BJ (cell line): Measurements from ENCODE around the gene PXDN. TPM values are rescaled to one million over a fixed set of nuclear protein-coding genes. Genes with fewer than 3 reads are reported as not detected.

Source experiments
- CTCF ChIA-PET: fragments of 350-600 bp; formaldehyde crosslinking; extraction: SDS; loops from one replicate; lab custom pipeline; 2021; ENCODE audit warnings: antibody characterized with exemption, inconsistent platforms; lab: Yijun Ruan, JAX
- POLR2A ChIA-PET: fragments of 300-600 bp; sonication (Branson Sonifier 250); formaldehyde crosslinking; extraction: SDS; loops from one replicate; lab custom pipeline; 2021; ENCODE audit warnings: antibody characterized with exemption; lab: Charles Lee
- DNase-seq: peaks from one replicate; pipeline ENCODE4 v3.0.0-alpha.2; 2011; ENCODE audit warnings: low read depth
- H3K27me3 ChIP-seq: 2 replicates; pipeline ENCODE4 v1.6.0; 2011; ENCODE audit warnings: low read length; ENCODE audit not compliant: control insufficient read depth, insufficient read depth
- H3K36me3 ChIP-seq: 2 replicates; pipeline ENCODE4 v1.5.1; 2011; ENCODE audit warnings: low read length; ENCODE audit not compliant: control insufficient read depth, insufficient read depth
- H3K4me3 ChIP-seq: 2 replicates; pipeline ENCODE4 v1.5.1; 2011; ENCODE audit warnings: low read depth, mild to moderate bottlenecking, control low read depth, low read length
- polyA plus RNA-seq: library from polyadenylated mRNA; depleted of rRNA; stranded (reverse); fragments of >200 nt; gene quantifications from 2 replicates; pipeline ENCODE4 v1.2.3, GENCODE V29; 2011
- TF ChIP-seq, protein P1 (sequence below): IDR thresholded peaks from 2 replicates; pipeline ENCODE4 v1.5.1; 2011; ENCODE audit warnings: low read depth, mild to moderate bottlenecking, control low read depth, inconsistent platforms, low read length, moderate library complexity; ENCODE audit not compliant: insufficient read depth

PXDN gene
- polyA plus RNA-seq, 1 experiment = 212 TPM

DNA sequence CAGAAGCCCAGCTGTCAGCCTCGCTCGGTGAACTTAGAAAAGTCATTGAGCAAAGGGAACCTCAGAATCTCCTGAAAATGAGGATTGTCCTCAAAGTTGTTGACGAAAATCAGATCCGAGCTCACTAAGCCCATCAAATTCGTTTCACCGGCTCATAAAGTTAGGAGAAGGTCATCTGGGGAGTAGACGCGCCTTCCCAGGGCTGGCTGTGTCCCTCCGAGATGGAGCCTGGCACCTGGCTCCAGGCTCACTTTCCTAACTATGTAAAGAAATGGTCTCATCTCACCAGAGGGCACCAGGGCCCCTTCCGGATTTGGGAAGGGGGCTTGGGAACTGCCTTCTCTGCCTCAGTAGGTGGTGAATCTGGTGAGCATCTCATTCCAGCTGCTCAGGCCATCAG, 145.5 kb downstream of the PXDN start:
- POLR2A ChIA-PET = no interaction called here
- TF ChIP-seq, protein P1, sequence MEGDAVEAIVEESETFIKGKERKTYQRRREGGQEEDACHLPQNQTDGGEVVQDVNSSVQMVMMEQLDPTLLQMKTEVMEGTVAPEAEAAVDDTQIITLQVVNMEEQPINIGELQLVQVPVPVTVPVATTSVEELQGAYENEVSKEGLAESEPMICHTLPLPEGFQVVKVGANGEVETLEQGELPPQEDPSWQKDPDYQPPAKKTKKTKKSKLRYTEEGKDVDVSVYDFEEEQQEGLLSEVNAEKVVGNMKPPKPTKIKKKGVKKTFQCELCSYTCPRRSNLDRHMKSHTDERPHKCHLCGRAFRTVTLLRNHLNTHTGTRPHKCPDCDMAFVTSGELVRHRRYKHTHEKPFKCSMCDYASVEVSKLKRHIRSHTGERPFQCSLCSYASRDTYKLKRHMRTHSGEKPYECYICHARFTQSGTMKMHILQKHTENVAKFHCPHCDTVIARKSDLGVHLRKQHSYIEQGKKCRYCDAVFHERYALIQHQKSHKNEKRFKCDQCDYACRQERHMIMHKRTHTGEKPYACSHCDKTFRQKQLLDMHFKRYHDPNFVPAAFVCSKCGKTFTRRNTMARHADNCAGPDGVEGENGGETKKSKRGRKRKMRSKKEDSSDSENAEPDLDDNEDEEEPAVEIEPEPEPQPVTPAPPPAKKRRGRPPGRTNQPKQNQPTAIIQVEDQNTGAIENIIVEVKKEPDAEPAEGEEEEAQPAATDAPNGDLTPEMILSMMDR = no peak
- peaks cover 7% of the 10 kb centered on the region; the same call in 1 of the 2 replicates for H3K27me3 ChIP-seq
- H3K4me3 ChIP-seq = no peak overlapping the region
- H3K36me3 ChIP-seq = no peaks in the 10 kb centered on the region
- CTCF ChIA-PET = no interaction called here
- no peak for DNase-seq

DNA sequence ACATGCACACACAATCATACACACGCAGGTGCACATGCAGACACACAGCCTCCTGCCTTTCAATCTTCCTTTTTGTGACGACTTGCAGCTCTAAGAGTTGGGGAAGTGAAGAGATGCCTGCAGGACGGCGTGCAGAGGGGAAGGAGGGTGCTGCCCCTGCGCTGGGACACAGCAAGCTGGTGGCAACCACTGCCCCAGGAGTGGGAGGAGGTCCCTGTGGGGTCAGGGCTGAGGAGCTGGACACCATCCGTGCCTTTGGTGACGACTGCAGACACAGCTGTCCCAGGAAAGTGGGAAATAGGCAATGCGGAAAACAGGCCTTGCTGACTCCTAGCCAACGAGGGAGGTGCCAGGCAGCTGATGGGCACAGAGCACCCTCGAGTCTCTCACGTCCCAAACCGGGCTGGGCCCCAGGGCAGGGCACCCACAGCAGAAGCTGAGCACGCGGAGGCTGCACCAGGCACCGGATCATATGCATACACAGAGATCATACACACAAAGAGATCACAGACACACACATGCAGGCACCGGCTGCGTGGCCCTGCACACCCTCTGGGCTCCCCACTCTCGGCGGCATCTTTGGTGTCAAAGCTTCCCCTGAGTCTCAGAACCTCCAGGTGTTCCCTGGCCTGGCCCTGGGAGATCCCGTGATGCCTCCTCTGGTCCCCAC, 146.1 kb downstream of the PXDN start:
- TF ChIP-seq, protein P1 = no peak
- no peak for DNase-seq
- no peaks in the 10 kb centered on the region for H3K36me3 ChIP-seq
- no peak overlapping the region for H3K4me3 ChIP-seq
- CTCF ChIA-PET = no interaction called here
- POLR2A ChIA-PET = no interaction called here
- peaks cover 7% of the 10 kb centered on the region; the same call in 1 of the 2 replicates for H3K27me3 ChIP-seq

GRCh38 chr2:1595274-1595673, 149.0 kb downstream of the PXDN start:
- Histone ChIP-seq H3K4me3 (no peak overlapping the region), H3K36me3 (no peaks in the 10 kb centered on the region), H3K27me3 (peaks cover 8% of the 10 kb centered on the region; the same call in 1 of the 2 replicates)
- DNase-seq = no peak
- ChIA-PET POLR2A (no interaction called here), CTCF (no interaction called here)
- TF ChIP-seq, protein P1 = no peak

DNA sequence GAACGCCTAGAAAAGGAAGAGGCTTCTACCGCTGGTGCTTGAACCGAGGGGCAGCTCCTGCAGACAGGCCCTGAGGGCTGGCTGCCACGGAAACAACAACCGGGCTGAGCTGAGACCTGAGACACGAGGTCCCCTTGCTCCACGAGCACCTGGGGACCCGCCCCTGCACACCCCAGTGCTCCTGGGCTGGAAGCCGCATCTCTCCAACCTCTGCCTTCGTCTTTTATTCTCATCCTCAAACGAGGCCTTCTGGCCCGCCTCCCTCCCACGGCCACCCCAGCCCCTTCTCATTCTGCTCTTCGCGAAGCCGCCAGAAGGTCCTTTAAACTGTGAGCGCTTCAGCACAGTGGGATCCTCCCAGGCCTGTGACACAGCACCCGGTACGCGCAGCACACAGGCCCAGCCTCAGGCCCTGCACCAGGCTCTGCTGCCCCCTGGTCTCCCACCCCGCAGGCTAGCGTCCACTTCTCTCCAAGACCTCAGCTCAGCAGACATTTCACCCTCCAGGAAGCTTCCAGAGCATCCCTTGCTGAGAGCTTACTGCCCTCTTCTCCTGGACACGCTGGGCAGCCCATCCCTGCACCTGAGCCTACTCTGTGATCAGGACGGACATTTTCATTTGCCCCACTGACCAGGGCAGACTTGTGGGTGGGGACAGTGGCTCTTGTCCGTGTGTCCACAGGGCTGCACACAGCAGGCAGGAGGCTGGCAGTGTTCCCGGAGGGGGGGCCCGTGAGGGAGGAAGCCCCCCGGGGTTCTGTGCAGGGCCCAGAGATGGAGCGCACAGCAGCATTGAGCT, 149.7 kb downstream of the PXDN start:
- peaks cover 9% of the 10 kb centered on the region; the same call in 1 of the 2 replicates for H3K27me3 ChIP-seq
- H3K36me3 ChIP-seq = no peaks in the 10 kb centered on the region
- H3K4me3 ChIP-seq = no peak overlapping the region
- DNase-seq = no peak
- ChIA-PET CTCF (interaction anchor here (0.9 to 1.0 kb wide), 2 partner anchors 44 to 127 kb away, joined by 3 read pairs; no protein-coding TSS in a partner anchor), POLR2A (no interaction called here)
- TF ChIP-seq, protein P1 = no peak

- ChIA-PET POLR2A (no interaction called here), CTCF (interaction anchor here (0.7 to 1.6 kb wide), 5 partner anchors 40 to 224 kb away, joined by 3 to 5 read pairs (median 3); no protein-coding TSS in a partner anchor)
- no peak overlapping the region for H3K4me3 ChIP-seq
- no peak for DNase-seq
- TF ChIP-seq, protein P1 = no peak
- no peaks in the 10 kb centered on the region for H3K36me3 ChIP-seq
- H3K27me3 ChIP-seq = peaks cover 7% of the 10 kb centered on the region; the same call in 1 of the 2 replicates
These were observed 150.3 kb downstream of the PXDN start for GRCh38 chr2:1594123-1594372.
